Brain microvascular endothelial cell (primary cell): ENCODE data around the gene MAGI1.

Experiments
- DNase-seq: peaks from one replicate; pipeline ENCODE4 v3.0.0-alpha.2; 2020
- H3K27ac ChIP-seq: fragments of 250-450 bp; sonication (Bioruptor Pico); 2 replicates; pipeline ENCODE4 v1.5.1; 2020; ENCODE audit warnings: mild to moderate bottlenecking, moderate library complexity
- H3K27me3 ChIP-seq: fragments of 250-450 bp; sonication (Bioruptor Pico); replicated peaks from 2 replicates; pipeline ENCODE4 v1.5.1; 2020; ENCODE audit warnings: mild to moderate bottlenecking
- H3K36me3 ChIP-seq: fragments of 250-450 bp; sonication (Bioruptor Pico); replicated peaks from 2 replicates; pipeline ENCODE4 v1.5.1; 2020; ENCODE audit warnings: mild to moderate bottlenecking
- H3K4me3 ChIP-seq: 2 replicates; pipeline ENCODE4 v1.5.1; 2011; ENCODE audit warnings: low read depth, mild to moderate bottlenecking, control low read depth, low read length, moderate library complexity
- in situ Hi-C: cut with HindIII; loops from 2 replicates; pipeline ENCODE4 v1.10.0; 2017; ENCODE audit warnings: low sequenced_read_pairs, low pct_ligation_motif_present
- TF ChIP-seq, protein P1 (sequence below): IDR thresholded peaks from 2 replicates; pipeline ENCODE4 v1.5.1; 2011; ENCODE audit warnings: low read depth, mild to moderate bottlenecking, moderate library complexity, low read length, control low read depth, inconsistent platforms; ENCODE audit errors: missing control alignments

MAGI1 gene

DNA sequence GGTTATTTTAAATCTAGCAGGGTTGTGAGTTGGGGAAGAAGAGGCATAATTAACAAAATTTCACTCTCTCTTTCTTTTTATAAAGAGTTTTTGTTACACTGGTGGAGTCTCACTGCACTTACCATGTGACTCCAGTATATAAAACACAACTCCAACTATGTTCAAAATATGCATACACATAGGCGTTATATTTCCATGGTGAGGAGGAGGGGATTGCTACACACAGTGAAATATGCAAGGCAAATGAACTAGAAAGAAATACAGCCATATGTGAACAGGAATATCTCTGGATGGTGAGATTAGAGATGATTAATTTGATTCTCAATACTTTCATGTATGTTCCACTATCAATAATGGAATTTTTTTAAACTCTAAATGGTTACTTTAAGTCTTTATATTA is 385.0 kb downstream of the MAGI1 start:
- Histone ChIP-seq H3K36me3 (no peaks in the 10 kb centered on the region), H3K4me3 (no peak overlapping the region), H3K27me3 (no peaks in the 10 kb centered on the region), H3K27ac (no peak overlapping the region)
- DNase-seq: no peak
- TF ChIP-seq, protein P1, sequence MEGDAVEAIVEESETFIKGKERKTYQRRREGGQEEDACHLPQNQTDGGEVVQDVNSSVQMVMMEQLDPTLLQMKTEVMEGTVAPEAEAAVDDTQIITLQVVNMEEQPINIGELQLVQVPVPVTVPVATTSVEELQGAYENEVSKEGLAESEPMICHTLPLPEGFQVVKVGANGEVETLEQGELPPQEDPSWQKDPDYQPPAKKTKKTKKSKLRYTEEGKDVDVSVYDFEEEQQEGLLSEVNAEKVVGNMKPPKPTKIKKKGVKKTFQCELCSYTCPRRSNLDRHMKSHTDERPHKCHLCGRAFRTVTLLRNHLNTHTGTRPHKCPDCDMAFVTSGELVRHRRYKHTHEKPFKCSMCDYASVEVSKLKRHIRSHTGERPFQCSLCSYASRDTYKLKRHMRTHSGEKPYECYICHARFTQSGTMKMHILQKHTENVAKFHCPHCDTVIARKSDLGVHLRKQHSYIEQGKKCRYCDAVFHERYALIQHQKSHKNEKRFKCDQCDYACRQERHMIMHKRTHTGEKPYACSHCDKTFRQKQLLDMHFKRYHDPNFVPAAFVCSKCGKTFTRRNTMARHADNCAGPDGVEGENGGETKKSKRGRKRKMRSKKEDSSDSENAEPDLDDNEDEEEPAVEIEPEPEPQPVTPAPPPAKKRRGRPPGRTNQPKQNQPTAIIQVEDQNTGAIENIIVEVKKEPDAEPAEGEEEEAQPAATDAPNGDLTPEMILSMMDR: no peak
- in situ Hi-C loops: no loop called here

DNA sequence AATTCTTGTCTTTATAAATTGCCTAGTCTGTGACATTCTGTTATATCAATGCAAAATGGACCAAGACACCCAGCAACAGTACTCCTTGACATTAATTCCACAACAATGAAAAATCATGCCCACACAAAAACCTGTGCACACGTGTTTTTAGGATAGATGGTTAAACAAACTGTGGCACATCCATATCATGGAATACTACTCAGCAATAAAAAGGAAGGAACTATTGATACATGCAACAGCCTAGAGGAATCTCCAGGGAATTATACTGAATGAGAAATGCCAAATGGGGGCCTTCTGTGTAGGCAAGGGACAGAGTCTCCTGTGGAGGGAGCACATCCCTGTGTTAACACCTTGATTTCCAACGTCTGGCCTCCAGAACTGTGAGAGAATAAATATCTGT is 388.5 kb downstream of the MAGI1 start:
- in situ Hi-C loops: no loop called here
- DNase-seq: no peak
- H3K4me3 ChIP-seq: no peak overlapping the region
- no peak overlapping the region for H3K27ac ChIP-seq
- H3K27me3 ChIP-seq: no peaks in the 10 kb centered on the region
- TF ChIP-seq, protein P1: no peak
- H3K36me3 ChIP-seq: no peaks in the 10 kb centered on the region

DNA sequence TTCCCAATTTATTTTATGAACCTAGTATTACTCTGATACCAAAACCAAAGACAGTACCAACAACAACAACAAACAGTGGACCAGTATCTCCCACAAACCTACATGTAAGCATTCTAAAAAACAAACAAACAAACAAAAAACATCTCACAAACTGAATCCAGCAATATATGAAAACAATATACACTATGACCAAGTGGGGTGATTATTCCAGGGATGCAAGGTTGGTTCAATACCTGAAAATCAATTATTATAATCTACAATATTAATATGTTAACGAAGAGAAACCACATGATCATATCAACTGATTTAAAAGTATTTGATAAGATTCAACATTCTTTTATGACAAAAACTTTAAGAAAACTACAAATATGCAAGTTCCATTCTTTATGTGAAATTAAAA is 391.3 kb downstream of the MAGI1 start:
- TF ChIP-seq, protein P1: no peak
- no peak for DNase-seq
- Histone ChIP-seq H3K27me3 (no peaks in the 10 kb centered on the region), H3K36me3 (no peaks in the 10 kb centered on the region), H3K27ac (no peak overlapping the region), H3K4me3 (no peak overlapping the region)
- in situ Hi-C loops: no loop called here

DNA sequence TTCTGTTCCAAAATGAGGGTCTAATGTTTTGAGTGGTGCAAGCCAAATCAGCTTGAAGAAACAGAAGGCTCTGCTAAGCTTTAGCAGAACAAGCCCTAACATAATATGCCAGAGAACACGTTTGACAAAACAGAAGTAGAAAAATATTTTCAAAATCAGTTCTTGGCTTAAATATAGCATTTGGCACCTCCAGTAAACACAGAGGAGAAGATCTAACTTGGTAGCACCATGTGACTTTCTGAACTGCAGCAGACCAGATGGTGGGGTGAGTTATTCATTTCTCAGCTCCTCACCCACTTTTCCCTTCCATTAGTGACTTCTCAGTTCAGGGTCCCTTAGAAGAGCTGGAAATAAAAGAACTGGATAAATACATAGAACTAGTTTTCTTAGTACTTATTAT is 395.8 kb downstream of the MAGI1 start:
- Histone ChIP-seq H3K27ac (no peak overlapping the region), H3K36me3 (no peaks in the 10 kb centered on the region), H3K4me3 (no peak overlapping the region), H3K27me3 (no peaks in the 10 kb centered on the region)
- DNase-seq: no peak
- TF ChIP-seq, protein P1: no peak
- in situ Hi-C loops: no loop called here

DNA sequence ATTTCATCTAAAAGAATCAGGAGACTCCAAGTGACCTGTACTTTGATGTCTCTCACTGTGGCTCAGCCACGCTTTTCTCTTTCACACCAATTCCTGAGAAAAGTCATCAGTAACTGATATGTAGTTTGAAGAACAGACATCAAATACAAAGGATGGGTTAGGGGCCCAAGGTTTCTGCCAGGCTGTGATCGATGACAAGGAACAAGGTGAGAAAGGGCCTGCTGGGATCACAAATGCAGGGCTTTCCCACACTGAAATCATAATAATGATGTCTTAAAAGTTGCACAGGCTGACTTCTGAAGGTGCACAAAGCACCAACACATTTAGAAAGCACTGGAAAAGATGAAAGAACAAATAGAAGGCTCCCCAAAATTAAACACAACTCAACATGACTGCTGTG is 396.9 kb downstream of the MAGI1 start:
- Histone ChIP-seq H3K27me3 (no peaks in the 10 kb centered on the region), H3K4me3 (no peak overlapping the region), H3K27ac (no peak overlapping the region), H3K36me3 (no peaks in the 10 kb centered on the region)
- in situ Hi-C loops: no loop called here
- no peak for DNase-seq
- TF ChIP-seq, protein P1: no peak

DNA sequence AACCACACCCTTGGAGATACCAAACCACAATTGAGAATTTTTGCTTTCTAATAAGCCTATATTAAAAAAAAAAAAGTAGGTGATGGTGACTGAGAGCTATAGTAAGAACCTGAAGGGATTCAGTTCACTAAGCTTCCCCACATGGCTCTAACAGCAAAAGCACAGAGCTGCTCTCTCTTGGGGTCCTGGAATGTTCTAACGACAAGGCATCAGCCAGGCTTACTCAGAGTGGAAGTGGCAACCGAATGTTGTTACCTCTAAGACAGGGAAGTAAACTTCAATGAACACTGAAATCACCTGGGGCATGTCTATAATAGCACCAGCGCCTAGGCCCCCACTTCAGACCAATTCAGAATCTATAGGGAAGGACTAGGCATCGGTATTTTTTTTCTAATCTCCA is 397.7 kb downstream of the MAGI1 start:
- Histone ChIP-seq H3K36me3 (no peaks in the 10 kb centered on the region), H3K27me3 (no peaks in the 10 kb centered on the region), H3K27ac (no peak overlapping the region), H3K4me3 (no peak overlapping the region)
- TF ChIP-seq, protein P1: no peak
- in situ Hi-C loops: no loop called here
- no peak for DNase-seq
